ENCODE results near the gene NABP1.
"Not testable (repeated sequence)": the region's sequence is repeated elsewhere in the genome, so short reads cannot be mapped to it uniquely, and the experiment has no call there.

NABP1 gene

DNA sequence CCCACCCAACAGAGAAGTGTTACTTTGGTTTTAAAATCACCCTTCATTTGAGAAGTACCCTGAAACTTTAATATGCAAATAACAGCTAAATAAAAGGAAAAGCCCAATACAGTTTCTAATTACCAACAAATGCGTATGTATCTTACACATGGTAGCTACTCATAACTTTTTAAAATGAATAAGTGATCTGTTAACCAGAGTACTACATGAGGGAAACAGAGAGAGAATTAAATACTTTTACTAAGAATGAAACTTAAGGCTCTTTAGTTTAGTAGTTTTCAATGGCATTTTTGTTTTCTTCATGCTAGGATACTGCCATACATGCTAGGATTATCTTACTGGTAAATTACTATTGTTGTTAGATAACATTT, 39.1 kb upstream of the NABP1 start:
- Histone ChIP-seq H3K27me3 (ENCODE audit: control insufficient read depth, insufficient read depth, low read length) (no peaks in the 10 kb centered on the region), H3K9ac (ENCODE audit: low read length) (no peak overlapping the region), H3K4me1 (ENCODE audit: control insufficient read depth, insufficient read depth, low read length) (no peaks in the 10 kb centered on the region), H3K27ac (ENCODE audit: low read depth, low read length) (no peak overlapping the region), H3K36me3 (ENCODE audit: control insufficient read depth, insufficient read depth, low read length) (no peaks in the 10 kb centered on the region), H3K4me3 (ENCODE audit: low read length) (no peak overlapping the region)

DNA sequence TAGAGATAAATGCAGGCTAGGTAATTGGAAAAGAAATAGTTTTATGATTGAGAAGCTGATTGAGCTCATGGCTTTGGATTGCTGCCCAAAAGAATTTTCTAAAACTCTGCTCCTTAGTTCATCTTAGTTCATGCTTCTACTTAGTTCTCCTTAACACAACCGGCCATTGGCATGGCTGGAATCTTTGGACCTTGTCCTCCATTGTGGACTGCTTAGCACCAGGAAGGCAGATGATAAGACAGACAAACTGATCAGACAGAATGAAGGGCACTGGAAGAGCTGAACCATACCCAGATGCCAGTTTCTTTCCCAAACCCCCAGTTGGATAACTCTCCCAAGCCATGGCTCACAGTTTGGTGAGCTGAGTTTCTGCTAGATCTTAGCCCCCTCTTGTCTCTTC, 36.3 kb upstream of the NABP1 start:
- no peak overlapping the region for H3K27ac ChIP-seq (ENCODE audit: low read depth, low read length)
- no peaks in the 10 kb centered on the region for H3K36me3 ChIP-seq (ENCODE audit: control insufficient read depth, insufficient read depth, low read length)
- no peak overlapping the region for H3K9ac ChIP-seq (ENCODE audit: low read length)
- H3K4me3 ChIP-seq (ENCODE audit: low read length) = no peak overlapping the region
- no peaks in the 10 kb centered on the region for H3K27me3 ChIP-seq (ENCODE audit: control insufficient read depth, insufficient read depth, low read length)
- H3K4me1 ChIP-seq (ENCODE audit: control insufficient read depth, insufficient read depth, low read length) = no peaks in the 10 kb centered on the region

DNA sequence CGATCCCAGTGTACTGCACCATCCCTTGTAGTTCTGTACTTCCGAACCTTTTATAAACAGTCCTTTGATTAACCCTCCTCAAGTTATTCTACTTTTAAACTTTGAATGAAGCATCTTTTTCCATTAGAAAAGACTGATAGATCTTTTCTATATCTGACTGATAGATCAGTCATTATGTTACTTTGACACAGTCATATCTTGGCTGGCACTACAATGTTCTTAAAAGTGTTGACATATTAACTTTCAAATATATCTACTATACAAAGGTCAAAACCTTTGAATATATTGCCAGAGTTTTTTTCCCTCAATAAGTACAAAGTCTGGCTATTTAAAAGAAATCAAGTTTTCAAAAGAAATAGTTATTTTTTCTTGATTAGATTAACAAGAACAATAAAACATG, 35.4 kb upstream of the NABP1 start:
- no peak overlapping the region for H3K9ac ChIP-seq (ENCODE audit: low read length)
- no peak overlapping the region for H3K4me3 ChIP-seq (ENCODE audit: low read length)
- no peaks in the 10 kb centered on the region for H3K4me1 ChIP-seq (ENCODE audit: control insufficient read depth, insufficient read depth, low read length)
- H3K36me3 ChIP-seq (ENCODE audit: control insufficient read depth, insufficient read depth, low read length) = no peaks in the 10 kb centered on the region
- H3K27ac ChIP-seq (ENCODE audit: low read depth, low read length) = no peak overlapping the region
- no peaks in the 10 kb centered on the region for H3K27me3 ChIP-seq (ENCODE audit: control insufficient read depth, insufficient read depth, low read length)

DNA sequence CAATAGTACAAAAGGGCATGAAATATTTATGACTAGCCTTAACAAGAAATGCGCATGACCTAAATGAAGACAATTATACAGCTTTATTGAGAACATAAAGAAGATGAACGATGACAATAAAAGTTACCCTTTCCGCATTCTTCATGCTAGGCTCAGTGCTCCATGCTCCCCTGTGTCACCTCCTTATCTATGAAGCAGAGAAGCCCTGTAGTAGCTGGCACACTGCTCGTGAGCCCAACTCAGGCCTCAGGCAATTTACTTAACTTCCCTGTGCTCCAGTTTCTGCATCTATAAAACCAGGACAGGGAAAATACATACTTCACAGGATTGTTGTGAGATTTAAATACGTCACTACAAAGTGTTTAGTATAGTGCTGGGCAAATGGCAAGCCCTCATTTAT, 34.5 kb upstream of the NABP1 start:
- no peaks in the 10 kb centered on the region for H3K36me3 ChIP-seq (ENCODE audit: control insufficient read depth, insufficient read depth, low read length)
- H3K4me3 ChIP-seq (ENCODE audit: low read length) = no peak overlapping the region
- no peak overlapping the region for H3K27ac ChIP-seq (ENCODE audit: low read depth, low read length)
- H3K9ac ChIP-seq (ENCODE audit: low read length) = no peak overlapping the region
- no peaks in the 10 kb centered on the region for H3K4me1 ChIP-seq (ENCODE audit: control insufficient read depth, insufficient read depth, low read length)
- no peaks in the 10 kb centered on the region for H3K27me3 ChIP-seq (ENCODE audit: control insufficient read depth, insufficient read depth, low read length)

DNA sequence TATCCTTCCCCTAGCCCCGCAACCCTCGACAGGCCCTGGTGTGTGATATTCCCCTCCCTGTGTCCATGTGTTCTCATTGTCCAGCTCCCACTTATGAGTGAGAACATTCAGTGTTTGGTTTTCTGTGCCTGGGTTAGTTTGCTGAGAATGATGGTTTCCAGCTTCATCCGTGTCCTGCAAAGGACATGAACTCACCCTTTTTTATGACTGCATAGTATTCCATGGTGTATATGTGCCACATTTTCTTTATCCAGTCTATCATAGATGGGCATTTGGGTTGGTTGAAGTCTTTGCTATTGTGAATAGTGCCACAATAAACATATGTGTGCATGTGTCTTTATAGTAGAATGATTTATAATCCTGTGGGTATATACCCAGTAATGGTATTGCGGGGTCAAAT, 33.3 kb upstream of the NABP1 start:
- H3K27me3 ChIP-seq (ENCODE audit: control insufficient read depth, insufficient read depth, low read length); H3K36me3 ChIP-seq (ENCODE audit: control insufficient read depth, insufficient read depth, low read length); H3K27ac ChIP-seq (ENCODE audit: low read depth, low read length); H3K9ac ChIP-seq (ENCODE audit: low read length); H3K4me1 ChIP-seq (ENCODE audit: control insufficient read depth, insufficient read depth, low read length); H3K4me3 ChIP-seq (ENCODE audit: low read length): not testable (repeated sequence)

DNA sequence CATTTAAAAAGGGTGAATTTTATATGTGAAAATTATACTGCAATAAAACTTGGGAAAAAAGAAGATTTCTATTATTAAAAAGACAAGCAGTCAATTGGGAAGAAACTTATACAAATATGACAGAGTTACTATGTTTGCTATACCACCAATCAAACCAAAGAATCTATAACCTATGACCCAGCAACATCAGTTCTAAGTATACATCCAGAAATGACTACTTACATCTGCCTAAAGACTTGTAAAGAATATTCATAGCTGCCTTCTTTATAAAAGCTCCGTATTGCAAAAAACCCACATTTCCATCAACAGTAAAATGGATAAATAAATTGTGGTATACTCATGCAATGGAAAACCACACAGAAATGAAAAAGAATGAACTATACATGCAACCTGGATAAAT, 32.9 kb upstream of the NABP1 start:
- Histone ChIP-seq H3K27me3 (ENCODE audit: control insufficient read depth, insufficient read depth, low read length) (no peaks in the 10 kb centered on the region), H3K4me1 (ENCODE audit: control insufficient read depth, insufficient read depth, low read length) (no peaks in the 10 kb centered on the region), H3K4me3 (ENCODE audit: low read length) (no peak overlapping the region), H3K36me3 (ENCODE audit: control insufficient read depth, insufficient read depth, low read length) (no peaks in the 10 kb centered on the region), H3K27ac (ENCODE audit: low read depth, low read length) (no peak overlapping the region), H3K9ac (ENCODE audit: low read length) (no peak overlapping the region)

DNA sequence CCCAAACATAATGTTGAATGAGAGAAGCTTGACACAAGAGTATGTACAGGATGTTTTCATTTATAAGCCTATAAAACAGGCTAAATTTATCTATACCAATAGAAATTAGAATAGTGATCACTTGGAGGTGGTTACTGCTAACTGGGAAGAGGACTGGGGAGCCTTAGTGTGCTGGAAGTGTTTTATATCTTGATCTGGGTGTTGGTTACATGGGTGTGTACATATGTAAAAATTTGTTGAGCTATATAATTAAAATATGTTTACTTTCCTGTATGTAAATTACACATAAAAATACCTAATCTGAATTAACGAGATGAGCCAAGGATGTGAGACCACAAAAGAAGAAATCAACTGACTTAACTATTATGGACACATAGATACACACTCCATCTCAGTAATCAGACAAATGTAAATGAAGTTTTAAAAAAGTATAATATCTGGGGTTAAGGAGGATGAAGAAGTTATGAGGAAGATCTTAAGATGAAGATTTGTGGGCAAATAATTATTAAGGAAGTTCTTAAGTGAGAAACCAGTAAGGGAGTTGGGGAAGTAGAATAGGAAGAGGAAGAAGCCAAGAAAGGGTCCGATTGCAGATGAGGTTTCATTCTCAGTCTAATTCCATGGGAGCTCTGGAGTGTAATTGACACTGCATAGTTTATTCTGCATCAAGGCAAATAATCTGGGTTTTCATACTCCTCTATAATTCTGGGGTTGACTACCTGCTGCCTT, 32.3 kb upstream of the NABP1 start:
- Histone ChIP-seq H3K36me3 (ENCODE audit: control insufficient read depth, insufficient read depth, low read length) (no peaks in the 10 kb centered on the region), H3K4me1 (ENCODE audit: control insufficient read depth, insufficient read depth, low read length) (no peaks in the 10 kb centered on the region), H3K27ac (ENCODE audit: low read depth, low read length) (no peak overlapping the region), H3K4me3 (ENCODE audit: low read length) (no peak overlapping the region), H3K9ac (ENCODE audit: low read length) (no peak overlapping the region), H3K27me3 (ENCODE audit: control insufficient read depth, insufficient read depth, low read length) (no peaks in the 10 kb centered on the region)

DNA sequence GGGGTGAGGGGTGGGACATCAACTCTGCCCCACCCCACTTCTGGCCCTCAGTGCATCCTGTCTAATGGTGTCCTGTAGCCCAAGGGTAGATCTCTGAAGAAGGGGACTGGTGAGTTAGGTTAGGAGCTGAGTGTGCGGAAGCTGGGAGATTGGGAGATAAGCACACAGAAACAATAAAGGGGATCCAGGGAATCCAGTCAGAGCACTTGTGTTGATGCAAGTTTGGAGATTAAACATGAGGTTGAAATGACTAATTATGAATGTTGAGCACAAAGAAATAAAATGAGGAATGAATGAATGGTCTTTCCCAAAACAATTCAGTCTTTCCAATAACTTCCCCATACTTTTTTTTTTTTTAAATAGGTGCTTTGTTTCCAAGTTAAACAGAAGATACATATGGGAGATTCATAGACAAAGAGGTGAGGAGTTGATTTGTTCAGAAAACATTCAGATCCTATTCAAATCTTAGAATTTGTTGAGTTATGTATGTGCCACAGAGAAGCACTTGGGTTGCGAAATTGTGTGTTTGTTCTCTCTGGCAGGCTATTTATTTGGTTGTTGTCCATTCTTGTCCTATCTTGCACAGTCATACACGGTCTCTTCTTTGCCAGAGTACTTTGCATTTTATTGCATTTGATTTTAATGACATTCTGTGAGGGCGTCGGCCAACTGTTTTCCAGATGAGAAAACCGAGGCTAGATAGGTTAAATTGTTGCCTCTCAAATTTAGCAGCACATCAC, 31.6 kb upstream of the NABP1 start:
- Histone ChIP-seq H3K4me1 (ENCODE audit: control insufficient read depth, insufficient read depth, low read length) (no peaks in the 10 kb centered on the region), H3K27ac (ENCODE audit: low read depth, low read length) (no peak overlapping the region), H3K9ac (ENCODE audit: low read length) (no peak overlapping the region), H3K36me3 (ENCODE audit: control insufficient read depth, insufficient read depth, low read length) (no peaks in the 10 kb centered on the region), H3K27me3 (ENCODE audit: control insufficient read depth, insufficient read depth, low read length) (no peaks in the 10 kb centered on the region), H3K4me3 (ENCODE audit: low read length) (no peak overlapping the region)

DNA sequence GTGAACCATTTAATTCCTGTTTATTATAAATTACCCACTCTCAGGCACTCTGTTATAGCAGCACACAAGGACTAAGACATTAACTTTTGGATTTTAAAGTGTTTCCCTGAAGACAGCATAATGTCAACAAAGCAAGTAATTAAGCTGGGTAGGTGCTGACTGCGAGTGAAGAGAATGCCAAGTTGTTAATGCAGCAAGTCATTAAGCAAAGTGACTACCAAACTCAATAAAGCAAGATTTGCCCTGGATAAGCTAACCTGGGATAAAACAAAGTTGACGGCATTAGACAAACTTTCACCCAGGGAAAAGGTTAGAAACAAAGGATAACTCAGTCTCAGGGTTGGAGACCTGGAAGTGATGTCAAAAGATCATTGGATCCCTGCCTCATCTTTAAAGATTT, 28.4 kb upstream of the NABP1 start:
- Histone ChIP-seq H3K36me3 (ENCODE audit: control insufficient read depth, insufficient read depth, low read length) (no peaks in the 10 kb centered on the region), H3K4me1 (ENCODE audit: control insufficient read depth, insufficient read depth, low read length) (no peaks in the 10 kb centered on the region), H3K4me3 (ENCODE audit: low read length) (no peak overlapping the region), H3K9ac (ENCODE audit: low read length) (no peak overlapping the region), H3K27ac (ENCODE audit: low read depth, low read length) (no peak overlapping the region), H3K27me3 (ENCODE audit: control insufficient read depth, insufficient read depth, low read length) (no peaks in the 10 kb centered on the region)

DNA sequence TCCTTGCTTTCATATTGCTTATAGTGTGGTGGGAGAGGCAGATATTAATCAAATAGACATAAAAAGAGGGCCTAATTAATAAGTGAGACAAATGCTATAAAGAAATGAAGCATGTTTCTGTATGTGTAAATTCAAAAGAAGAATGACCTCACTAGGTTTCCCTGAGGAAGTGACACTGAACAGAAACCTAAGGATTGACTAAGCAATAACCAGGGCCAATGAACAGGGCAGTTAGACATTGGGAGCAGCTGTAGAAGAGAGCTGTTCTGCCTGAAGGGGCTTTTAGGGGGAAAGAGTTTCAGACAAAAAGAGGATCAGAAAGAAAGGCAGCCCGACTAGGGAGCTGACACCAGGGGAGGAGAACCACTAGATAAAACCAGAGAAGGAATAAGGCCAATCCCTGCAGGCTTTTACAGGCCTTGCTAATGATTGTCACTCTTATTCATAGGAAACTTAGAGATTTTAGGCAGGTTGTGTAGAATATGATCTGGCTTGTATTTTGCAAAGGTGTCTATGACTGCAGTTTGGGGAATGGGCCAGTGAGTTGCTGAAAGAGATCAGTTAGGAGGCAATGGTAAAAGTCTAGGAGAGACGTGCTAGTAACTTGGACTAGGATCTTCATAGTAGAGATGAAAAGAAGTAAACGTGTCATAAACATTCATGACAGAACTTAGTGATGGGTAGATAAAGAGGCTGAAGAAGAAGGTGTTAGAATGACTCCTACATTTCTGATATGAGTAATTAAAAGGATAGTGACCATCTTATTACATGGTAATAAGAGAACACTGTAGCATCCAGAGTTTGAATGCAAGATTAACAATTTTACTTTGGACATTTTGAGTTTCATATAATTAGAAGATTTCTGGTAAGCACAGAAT, 26.8 kb upstream of the NABP1 start:
- Histone ChIP-seq H3K9ac (ENCODE audit: low read length) (no peak overlapping the region), H3K36me3 (ENCODE audit: control insufficient read depth, insufficient read depth, low read length) (no peaks in the 10 kb centered on the region), H3K27ac (ENCODE audit: low read depth, low read length) (no peak overlapping the region), H3K4me1 (ENCODE audit: control insufficient read depth, insufficient read depth, low read length) (no peaks in the 10 kb centered on the region), H3K4me3 (ENCODE audit: low read length) (no peak overlapping the region), H3K27me3 (ENCODE audit: control insufficient read depth, insufficient read depth, low read length) (no peaks in the 10 kb centered on the region)

DNA sequence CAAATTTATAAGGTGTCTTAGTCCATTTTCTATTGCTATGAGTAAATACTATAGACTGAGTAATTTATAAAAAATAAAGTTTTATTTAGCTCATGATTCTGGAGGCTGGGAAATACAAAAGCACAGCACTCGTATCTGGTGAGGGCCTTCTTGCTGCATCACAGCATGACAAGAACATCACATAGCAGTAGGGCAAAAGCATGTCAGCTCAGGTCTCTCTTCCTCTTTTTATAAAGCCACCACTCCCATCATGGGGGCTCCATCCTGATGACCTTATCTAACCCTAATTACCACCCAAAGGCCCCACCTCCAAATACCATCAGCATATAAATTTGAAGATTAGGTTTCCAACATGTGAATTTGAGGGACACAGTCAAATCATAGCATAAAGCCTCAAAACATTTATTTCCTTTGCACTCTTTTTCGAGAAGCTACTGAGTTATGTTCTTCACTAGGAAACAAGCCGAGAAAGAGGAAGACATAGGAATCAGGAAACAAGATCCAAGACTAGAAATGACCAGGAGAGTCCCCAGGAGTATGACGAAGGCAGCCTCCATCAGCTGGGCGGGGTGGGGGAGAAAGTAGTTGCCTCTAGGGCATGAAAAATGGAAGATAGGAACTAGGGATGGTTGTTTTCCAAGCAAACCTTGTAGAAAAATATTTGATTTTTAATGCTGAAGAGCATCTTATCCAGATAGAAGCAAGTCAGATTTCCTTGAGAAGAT, 24.1 kb upstream of the NABP1 start:
- Histone ChIP-seq H3K27ac (ENCODE audit: low read depth, low read length) (no peak overlapping the region), H3K9ac (ENCODE audit: low read length) (no peak overlapping the region), H3K4me1 (ENCODE audit: control insufficient read depth, insufficient read depth, low read length) (no peaks in the 10 kb centered on the region), H3K4me3 (ENCODE audit: low read length) (no peak overlapping the region), H3K27me3 (ENCODE audit: control insufficient read depth, insufficient read depth, low read length) (no peaks in the 10 kb centered on the region), H3K36me3 (ENCODE audit: control insufficient read depth, insufficient read depth, low read length) (no peaks in the 10 kb centered on the region)

DNA sequence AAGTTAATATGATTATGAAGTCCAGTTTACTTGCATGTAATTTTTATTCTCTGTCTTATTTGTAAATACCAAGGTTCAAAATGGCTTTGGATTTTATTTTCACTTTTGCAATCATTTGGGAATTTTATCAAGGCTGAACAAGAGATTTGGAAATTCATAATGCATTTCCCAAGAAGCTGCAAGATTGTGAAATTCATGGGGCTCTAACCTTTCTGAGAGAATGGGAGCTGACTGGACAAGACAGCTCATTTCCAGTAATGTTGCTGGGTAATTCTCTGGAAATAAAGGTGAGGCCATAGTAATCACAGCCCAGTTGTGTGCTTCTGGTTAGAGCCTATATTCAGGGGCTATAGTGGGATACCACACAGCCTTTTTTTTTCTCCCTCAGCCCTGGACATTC, 21.5 kb upstream of the NABP1 start:
- no peak overlapping the region for H3K27ac ChIP-seq (ENCODE audit: low read depth, low read length)
- H3K36me3 ChIP-seq (ENCODE audit: control insufficient read depth, insufficient read depth, low read length) = no peaks in the 10 kb centered on the region
- H3K9ac ChIP-seq (ENCODE audit: low read length) = no peak overlapping the region
- H3K4me1 ChIP-seq (ENCODE audit: control insufficient read depth, insufficient read depth, low read length) = no peaks in the 10 kb centered on the region
- no peak overlapping the region for H3K4me3 ChIP-seq (ENCODE audit: low read length)
- no peaks in the 10 kb centered on the region for H3K27me3 ChIP-seq (ENCODE audit: control insufficient read depth, insufficient read depth, low read length)

All from rectal smooth muscle tissue (tissue), 1 donor.